Measurements from ENCODE around the gene MRGPRG.
"Not testable (repeated sequence)": the region's sequence is repeated elsewhere in the genome, so short reads cannot be mapped to it uniquely, and the experiment has no call there.

The MRGPRG gene

DNA sequence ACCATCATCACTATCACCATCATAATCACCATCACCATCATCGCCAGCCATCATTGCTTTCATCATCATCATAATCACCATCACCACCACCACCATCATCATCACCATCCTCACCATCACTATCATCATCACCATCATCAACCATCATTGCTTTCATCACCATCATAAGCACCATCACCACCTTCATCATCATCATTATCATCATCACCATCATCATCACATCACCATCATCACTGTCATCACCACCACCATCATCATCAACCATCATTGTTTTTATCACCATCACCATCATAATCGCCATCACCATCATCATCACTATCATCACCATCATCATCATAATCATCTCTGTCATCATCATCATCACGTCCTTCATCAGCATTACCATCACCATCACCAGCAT lies 44.2 kb downstream of the MRGPRG start:
- H3K9ac ChIP-seq (ENCODE audit: low read depth, low read length): no peak overlapping the region
- H3K4me2 ChIP-seq (ENCODE audit: low read length): no peak overlapping the region
- H3K4me3 ChIP-seq (ENCODE audit: low read length): no peak overlapping the region
- peaks cover 16% of the 10 kb centered on the region for H3K4me1 ChIP-seq (ENCODE audit: control insufficient read depth, insufficient read depth, low read length)
- H3K9me3 ChIP-seq (replicated peaks; ENCODE audit: low read length): peaks cover 4% of the 10 kb centered on the region
- peaks cover 23% of the 10 kb centered on the region for H3K27me3 ChIP-seq (ENCODE audit: control insufficient read depth, insufficient read depth, low read length)
- H3K36me3 ChIP-seq (ENCODE audit: insufficient read depth, low read length): no peaks in the 10 kb centered on the region

DNA sequence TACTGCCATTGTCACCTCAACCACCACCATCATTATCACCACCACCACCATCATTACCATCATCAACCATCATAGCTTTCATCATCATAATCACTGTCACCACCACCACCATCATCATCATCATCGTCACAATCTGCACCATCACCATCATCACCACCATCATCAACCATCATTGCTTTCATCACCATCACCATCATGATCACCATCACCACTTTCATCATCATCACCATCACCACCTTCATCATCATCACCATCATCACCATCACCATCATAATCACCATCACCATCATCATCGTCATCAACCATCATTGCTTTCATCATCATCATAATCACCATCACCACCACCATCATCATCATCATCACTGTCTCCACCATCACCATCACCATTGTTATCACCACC lies 44.8 kb downstream of the MRGPRG start:
- H3K4me3 ChIP-seq (ENCODE audit: low read length): no peak overlapping the region
- H3K4me1 ChIP-seq (ENCODE audit: control insufficient read depth, insufficient read depth, low read length): peaks cover 22% of the 10 kb centered on the region
- H3K4me2 ChIP-seq (ENCODE audit: low read length): no peak overlapping the region
- no peaks in the 10 kb centered on the region for H3K36me3 ChIP-seq (ENCODE audit: insufficient read depth, low read length)
- no peak overlapping the region for H3K9ac ChIP-seq (ENCODE audit: low read depth, low read length)
- H3K9me3 ChIP-seq (replicated peaks; ENCODE audit: low read length): peaks cover 4% of the 10 kb centered on the region
- peaks cover 23% of the 10 kb centered on the region for H3K27me3 ChIP-seq (ENCODE audit: control insufficient read depth, insufficient read depth, low read length)

DNA sequence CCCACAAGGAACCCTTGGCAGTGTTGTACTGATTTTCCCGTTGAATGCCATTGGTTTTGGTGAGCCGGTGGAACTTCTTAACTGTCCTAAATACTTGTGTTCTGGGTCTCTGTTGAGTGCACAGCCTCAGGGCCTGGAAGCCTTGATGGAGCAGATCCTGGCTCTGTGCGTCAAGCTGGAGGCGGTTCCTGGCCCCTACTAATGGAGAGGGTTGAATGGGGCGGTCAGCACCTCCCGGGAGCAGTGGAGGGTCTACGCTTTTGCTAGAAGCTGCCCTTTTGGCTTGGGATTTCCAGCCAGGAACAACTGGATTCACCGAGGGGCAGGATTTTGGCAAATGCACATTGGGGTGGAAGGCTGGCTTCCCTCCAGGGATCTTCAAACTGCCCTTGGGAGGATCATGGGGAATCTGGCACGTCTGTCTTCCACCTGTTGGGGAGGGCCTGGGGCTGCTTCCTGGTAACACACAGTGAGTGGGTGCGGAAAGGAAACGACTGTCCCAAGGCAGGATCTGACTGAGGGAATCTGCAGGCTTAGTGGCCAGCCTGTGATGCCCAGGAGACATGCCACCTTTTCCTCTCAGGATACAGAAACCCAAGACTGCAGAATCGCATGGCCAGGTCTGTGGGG lies 46.6 kb downstream of the MRGPRG start:
- H3K4me1 ChIP-seq (ENCODE audit: control insufficient read depth, insufficient read depth, low read length): peaks cover 18% of the 10 kb centered on the region
- peaks cover 23% of the 10 kb centered on the region for H3K27me3 ChIP-seq (ENCODE audit: control insufficient read depth, insufficient read depth, low read length)
- H3K9me3 ChIP-seq (replicated peaks; ENCODE audit: low read length): peaks cover 4% of the 10 kb centered on the region
- H3K36me3 ChIP-seq (ENCODE audit: insufficient read depth, low read length): no peaks in the 10 kb centered on the region
- H3K4me3 ChIP-seq (ENCODE audit: low read length): no peak overlapping the region
- H3K9ac ChIP-seq (ENCODE audit: low read depth, low read length): no peak overlapping the region
- no peak overlapping the region for H3K4me2 ChIP-seq (ENCODE audit: low read length)

DNA sequence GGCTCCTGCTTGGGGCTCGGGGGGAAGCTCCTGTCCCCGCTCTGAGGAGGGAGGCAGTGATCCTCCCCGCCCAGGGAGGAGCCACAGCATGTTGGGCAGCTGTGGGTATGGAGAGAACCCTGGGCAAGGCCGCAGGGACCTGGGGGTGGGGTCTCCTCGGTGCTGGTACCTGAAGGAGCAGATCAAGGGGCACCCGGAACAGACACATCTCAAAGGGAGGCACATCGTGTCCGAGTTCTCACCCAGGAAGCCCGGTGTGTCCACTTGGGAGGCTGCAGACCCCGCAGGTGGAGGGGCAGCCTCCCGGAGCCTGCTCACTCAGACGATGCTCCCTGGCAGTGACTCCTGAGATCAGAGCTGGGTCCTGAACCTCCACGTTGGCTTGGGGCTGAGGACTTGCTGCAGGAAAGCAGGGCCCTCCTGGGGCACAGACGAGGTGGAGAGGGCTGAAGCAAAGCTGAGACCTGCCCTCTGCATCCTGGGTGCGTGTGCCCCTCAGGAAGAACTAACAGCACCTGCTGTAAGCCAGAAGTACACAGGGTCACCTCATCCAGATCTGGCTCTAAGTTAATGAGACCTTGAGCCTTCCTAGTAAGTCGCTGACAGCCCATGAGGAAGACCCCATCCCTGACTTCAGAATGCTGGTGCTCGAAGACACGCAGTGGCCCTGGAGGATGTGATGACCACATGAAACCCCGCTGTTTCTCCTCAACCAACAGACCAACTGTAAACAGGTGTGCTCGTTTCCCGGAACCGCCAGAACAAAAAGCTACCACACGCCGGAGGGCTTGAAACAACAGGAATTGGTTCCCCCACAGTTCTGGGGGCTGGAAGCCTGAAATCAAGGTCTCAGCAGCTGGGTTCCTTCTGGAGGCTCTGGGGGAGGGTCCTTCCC lies 47.6 kb downstream of the MRGPRG start:
- no peaks in the 10 kb centered on the region for H3K9me3 ChIP-seq (replicated peaks; ENCODE audit: low read length)
- H3K4me3 ChIP-seq (ENCODE audit: low read length): no peak overlapping the region
- peaks cover 18% of the 10 kb centered on the region for H3K27me3 ChIP-seq (ENCODE audit: control insufficient read depth, insufficient read depth, low read length)
- no peak overlapping the region for H3K9ac ChIP-seq (ENCODE audit: low read depth, low read length)
- H3K4me2 ChIP-seq (ENCODE audit: low read length): no peak overlapping the region
- H3K4me1 ChIP-seq (ENCODE audit: control insufficient read depth, insufficient read depth, low read length): peaks cover 18% of the 10 kb centered on the region
- H3K36me3 ChIP-seq (ENCODE audit: insufficient read depth, low read length): no peaks in the 10 kb centered on the region

DNA sequence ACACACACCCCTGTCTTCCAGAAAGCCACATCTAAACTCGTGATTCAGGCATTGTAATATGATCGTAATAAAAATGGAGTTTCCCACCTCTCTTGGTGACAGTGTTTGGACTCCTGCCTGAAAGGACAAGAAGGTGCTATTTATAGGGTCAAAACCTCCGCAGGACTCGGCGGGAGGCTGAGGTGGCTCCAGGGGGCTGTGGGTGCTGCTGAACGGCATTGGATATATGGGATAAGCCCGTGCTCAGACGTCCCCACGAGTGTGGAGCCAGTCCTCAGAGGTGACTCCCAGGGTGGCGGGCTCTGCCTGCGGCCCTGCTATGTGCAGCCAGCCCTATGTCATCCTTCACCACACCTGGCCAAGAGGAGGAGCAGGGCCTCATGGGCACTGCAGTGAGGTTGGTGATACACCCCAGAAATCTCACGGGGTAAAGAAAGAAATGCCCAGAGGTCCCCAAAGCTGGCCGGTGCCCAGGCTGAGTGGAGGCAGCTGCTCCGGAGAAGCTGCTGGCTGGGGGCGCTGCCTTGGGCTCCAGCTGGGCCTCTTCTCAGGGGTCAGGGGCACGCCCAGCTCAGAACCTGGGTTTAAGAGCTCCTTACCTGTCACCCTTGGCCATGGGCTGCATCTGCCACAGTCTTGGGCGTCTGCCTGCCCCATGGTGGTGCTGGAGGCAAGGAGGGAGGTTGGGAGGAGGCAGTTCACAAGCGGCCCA lies 48.4 kb downstream of the MRGPRG start:
- no peaks in the 10 kb centered on the region for H3K9me3 ChIP-seq (replicated peaks; ENCODE audit: low read length)
- peaks cover 20% of the 10 kb centered on the region for H3K4me1 ChIP-seq (ENCODE audit: control insufficient read depth, insufficient read depth, low read length)
- peak overlapping the region; percentile 73 for H3K4me3 ChIP-seq (ENCODE audit: low read length)
- H3K27me3 ChIP-seq (ENCODE audit: control insufficient read depth, insufficient read depth, low read length): peaks cover 18% of the 10 kb centered on the region
- H3K36me3 ChIP-seq (ENCODE audit: insufficient read depth, low read length): no peaks in the 10 kb centered on the region
- peak overlapping the region; percentile 96 for H3K4me2 ChIP-seq (ENCODE audit: low read length)
- peak overlapping the region; percentile 73 for H3K9ac ChIP-seq (ENCODE audit: low read depth, low read length)

DNA sequence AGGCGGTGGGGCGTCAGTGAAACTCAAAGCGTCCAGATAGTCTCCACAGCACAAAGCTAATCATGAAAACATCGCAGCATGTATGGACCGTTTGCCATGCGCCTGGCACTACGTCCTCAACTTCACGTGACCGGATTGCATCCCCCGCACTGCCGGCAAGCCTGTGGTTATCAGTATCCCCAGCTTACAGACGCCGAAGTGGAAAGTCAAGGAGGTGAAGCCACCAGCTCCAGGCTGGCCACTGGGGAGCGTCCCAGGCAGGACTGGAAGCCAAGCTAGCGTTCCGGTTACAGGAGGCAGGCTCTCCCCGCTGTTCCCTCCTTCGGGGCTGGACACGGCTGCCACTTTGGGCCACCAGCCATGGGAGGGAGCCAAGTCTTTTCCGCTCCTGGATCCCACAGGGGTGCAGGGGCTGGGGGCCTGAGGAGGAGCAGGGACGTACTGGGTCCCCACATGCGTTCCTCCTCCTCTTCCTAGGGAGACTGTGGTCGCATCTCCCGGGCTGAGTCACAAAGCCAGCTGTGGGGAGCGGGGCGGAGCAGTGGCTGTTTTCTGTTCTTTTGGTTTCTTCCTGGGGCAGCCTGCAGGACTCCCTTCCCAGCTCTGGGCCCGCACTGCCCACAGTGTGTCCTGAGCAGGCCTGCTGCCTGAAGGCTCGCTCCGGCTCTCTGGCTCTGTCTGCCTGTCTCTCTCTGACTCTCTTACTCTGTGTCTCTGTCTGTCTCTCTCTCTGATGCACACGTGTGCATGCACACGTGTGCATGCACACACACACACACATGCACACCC lies 49.2 kb downstream of the MRGPRG start:
- peak overlapping the region; percentile 73 for H3K9ac ChIP-seq (ENCODE audit: low read depth, low read length)
- peak overlapping the region; percentile 73 for H3K4me3 ChIP-seq (ENCODE audit: low read length)
- no peaks in the 10 kb centered on the region for H3K9me3 ChIP-seq (replicated peaks; ENCODE audit: low read length)
- peaks cover 20% of the 10 kb centered on the region for H3K4me1 ChIP-seq (ENCODE audit: control insufficient read depth, insufficient read depth, low read length)
- peaks cover 18% of the 10 kb centered on the region for H3K27me3 ChIP-seq (ENCODE audit: control insufficient read depth, insufficient read depth, low read length)
- H3K36me3 ChIP-seq (ENCODE audit: insufficient read depth, low read length): no peaks in the 10 kb centered on the region
- peak overlapping the region; percentile 96 for H3K4me2 ChIP-seq (ENCODE audit: low read length)

DNA sequence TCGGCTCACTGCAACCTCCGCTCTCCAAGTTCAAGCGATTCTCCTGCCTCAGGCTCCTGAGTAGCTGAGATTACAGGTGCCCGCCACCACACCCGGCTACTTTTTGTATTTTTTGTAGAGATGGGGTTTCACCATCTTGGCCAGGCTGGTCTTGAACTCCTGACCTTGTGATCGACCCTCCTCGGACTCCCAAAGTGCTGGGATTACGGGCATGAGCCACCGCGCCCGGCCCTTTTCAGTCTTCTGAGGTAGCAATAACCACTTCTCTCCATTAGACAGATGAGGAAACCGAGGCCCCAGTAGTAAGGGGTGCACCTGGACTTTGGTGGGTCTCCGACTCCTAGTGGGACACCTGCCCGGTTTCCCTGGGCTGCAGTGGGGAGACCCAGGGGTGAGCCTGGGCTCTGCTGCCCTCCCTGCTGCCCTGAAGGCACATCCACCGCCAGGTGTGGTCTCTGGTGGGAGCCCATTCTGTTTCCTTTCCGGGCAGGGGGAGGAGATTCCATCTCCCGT lies 49.8 kb downstream of the MRGPRG start:
- not testable (repeated sequence) for H3K9me3 ChIP-seq (replicated peaks; ENCODE audit: low read length); H3K36me3 ChIP-seq (ENCODE audit: insufficient read depth, low read length)
- peak overlapping the region; percentile 73 for H3K4me3 ChIP-seq (ENCODE audit: low read length)
- peaks cover 25% of the 10 kb centered on the region for H3K4me1 ChIP-seq (ENCODE audit: control insufficient read depth, insufficient read depth, low read length)
- H3K9ac ChIP-seq (ENCODE audit: low read depth, low read length): peak overlapping the region; percentile 73
- H3K4me2 ChIP-seq (ENCODE audit: low read length): peak overlapping the region; percentile 96
- peaks cover 18% of the 10 kb centered on the region for H3K27me3 ChIP-seq (ENCODE audit: control insufficient read depth, insufficient read depth, low read length)

Data from skeletal muscle satellite cell (primary cell).